ENCODE measurements around the gene ADK. TPM values are rescaled to one million over a fixed set of nuclear protein-coding genes. Genes with fewer than 3 reads are reported as not detected.
"Not testable (repeated sequence)": the region's sequence is repeated elsewhere in the genome, so short reads cannot be mapped to it uniquely, and the experiment has no call there.

The ADK gene
- total RNA-seq, 1 donor from 2014 or later = 47.4 TPM

- H3K27ac Mint-ChIP-seq = no peak overlapping the region
- no peaks in the 10 kb centered on the region for H3K4me1 Mint-ChIP-seq (ENCODE audit: low read depth)
- intact Hi-C loops (cut with micrococcal nuclease) = no loop called here
- H3K9me3 Mint-ChIP-seq = no peaks in the 10 kb centered on the region
- no peak for DNase-seq (ENCODE audit: low spot score)
- H3K36me3 Mint-ChIP-seq (ENCODE audit: low read depth) = peaks cover 6% of the 10 kb centered on the region
- no peaks in the 10 kb centered on the region for H3K27me3 Mint-ChIP-seq (ENCODE audit: insufficient read depth)
- H3K4me3 Mint-ChIP-seq = no peak overlapping the region
Observed at GRCh38 chr10:74334221-74334620, 183.2 kb downstream of the ADK start.

GRCh38 chr10:74335501-74335900, 184.5 kb downstream of the ADK start:
- Mint-ChIP-seq H3K9me3 (no peaks in the 10 kb centered on the region), H3K27ac (no peak overlapping the region), H3K4me3 (no peak overlapping the region), H3K36me3 (ENCODE audit: low read depth) (peaks cover 4% of the 10 kb centered on the region), H3K4me1 (ENCODE audit: low read depth) (no peaks in the 10 kb centered on the region), H3K27me3 (ENCODE audit: insufficient read depth) (no peaks in the 10 kb centered on the region)
- intact Hi-C loops (cut with micrococcal nuclease) = no loop called here
- no peak for DNase-seq (ENCODE audit: low spot score)

- intact Hi-C loops (cut with micrococcal nuclease) = no loop called here
- no peak overlapping the region for H3K27ac Mint-ChIP-seq
- H3K36me3 Mint-ChIP-seq (ENCODE audit: low read depth) = no peaks in the 10 kb centered on the region
Observed at GRCh38 chr10:74337330-74338016, 186.5 kb downstream of the ADK start.

GRCh38 chr10:74342991-74343390, 192.0 kb downstream of the ADK start:
- Mint-ChIP-seq H3K4me1 (ENCODE audit: low read depth) (no peaks in the 10 kb centered on the region), H3K27ac (no peak overlapping the region), H3K4me3 (no peak overlapping the region), H3K36me3 (ENCODE audit: low read depth) (peaks cover 8% of the 10 kb centered on the region), H3K9me3 (peaks cover 25% of the 10 kb centered on the region), H3K27me3 (ENCODE audit: insufficient read depth) (no peaks in the 10 kb centered on the region)
- DNase-seq (ENCODE audit: low spot score) = no peak
- intact Hi-C loops (cut with micrococcal nuclease) = no loop called here

More at GRCh38 chr10:74337330-74338016, 186.5 kb downstream of the ADK start:
- no peaks in the 10 kb centered on the region for H3K27me3 Mint-ChIP-seq (ENCODE audit: insufficient read depth)
- peaks cover under 1% of the 10 kb centered on the region for H3K9me3 Mint-ChIP-seq
- no peak overlapping the region for H3K4me3 Mint-ChIP-seq
- no peaks in the 10 kb centered on the region for H3K4me1 Mint-ChIP-seq (ENCODE audit: low read depth)
- no peak for DNase-seq (ENCODE audit: low spot score)

- H3K9me3 Mint-ChIP-seq = peaks cover 25% of the 10 kb centered on the region
- peaks cover 8% of the 10 kb centered on the region for H3K36me3 Mint-ChIP-seq (ENCODE audit: low read depth)
- no peak overlapping the region for H3K4me3 Mint-ChIP-seq
- intact Hi-C loops (cut with micrococcal nuclease) = no loop called here
- no peak overlapping the region for H3K27ac Mint-ChIP-seq
- DNase-seq (ENCODE audit: low spot score) = no peak
- no peaks in the 10 kb centered on the region for H3K4me1 Mint-ChIP-seq (ENCODE audit: low read depth)
- no peaks in the 10 kb centered on the region for H3K27me3 Mint-ChIP-seq (ENCODE audit: insufficient read depth)
Observed at GRCh38 chr10:74343804-74344203, 192.8 kb downstream of the ADK start.

- Mint-ChIP-seq H3K27me3 (ENCODE audit: insufficient read depth) (no peaks in the 10 kb centered on the region), H3K9me3 (peaks cover 25% of the 10 kb centered on the region), H3K4me1 (ENCODE audit: low read depth) (no peaks in the 10 kb centered on the region), H3K4me3 (no peak overlapping the region), H3K27ac (no peak overlapping the region), H3K36me3 (ENCODE audit: low read depth) (peaks cover 8% of the 10 kb centered on the region)
- no peak for DNase-seq (ENCODE audit: low spot score)
- intact Hi-C loops (cut with micrococcal nuclease) = no loop called here
Observed at GRCh38 chr10:74344306-74344705, 193.3 kb downstream of the ADK start.

- Mint-ChIP-seq H3K36me3 (ENCODE audit: low read depth) (peaks cover 11% of the 10 kb centered on the region), H3K27me3 (ENCODE audit: insufficient read depth) (no peaks in the 10 kb centered on the region), H3K4me3 (no peak overlapping the region), H3K4me1 (ENCODE audit: low read depth) (no peaks in the 10 kb centered on the region), H3K27ac (no peak overlapping the region), H3K9me3 (peaks cover 34% of the 10 kb centered on the region)
- DNase-seq (ENCODE audit: low spot score) = no peak
- intact Hi-C loops (cut with micrococcal nuclease) = no loop called here
Observed at GRCh38 chr10:74347522-74347921, 196.5 kb downstream of the ADK start.

- H3K9me3 Mint-ChIP-seq = peaks cover 18% of the 10 kb centered on the region
- H3K27ac Mint-ChIP-seq; H3K36me3 Mint-ChIP-seq (ENCODE audit: low read depth); DNase-seq (ENCODE audit: low spot score); H3K4me3 Mint-ChIP-seq; intact Hi-C loops (cut with micrococcal nuclease); H3K4me1 Mint-ChIP-seq (ENCODE audit: low read depth); H3K27me3 Mint-ChIP-seq (ENCODE audit: insufficient read depth): not testable (repeated sequence)
Observed at GRCh38 chr10:74353021-74353420, 202.0 kb downstream of the ADK start.

GRCh38 chr10:74361678-74362077, 210.7 kb downstream of the ADK start:
- no peak for DNase-seq (ENCODE audit: low spot score)
- Mint-ChIP-seq H3K4me3 (no peak overlapping the region), H3K36me3 (ENCODE audit: low read depth) (peaks cover 32% of the 10 kb centered on the region), H3K4me1 (ENCODE audit: low read depth) (peaks cover 18% of the 10 kb centered on the region), H3K27ac (no peak overlapping the region), H3K27me3 (ENCODE audit: insufficient read depth) (no peaks in the 10 kb centered on the region), H3K9me3 (peaks cover 33% of the 10 kb centered on the region)
- intact Hi-C loops (cut with micrococcal nuclease) = no loop called here

GRCh38 chr10:74363727-74364126, 212.7 kb downstream of the ADK start:
- H3K27ac Mint-ChIP-seq = no peak overlapping the region
- H3K36me3 Mint-ChIP-seq (ENCODE audit: low read depth) = peaks cover 29% of the 10 kb centered on the region
- H3K4me3 Mint-ChIP-seq = no peak overlapping the region
- intact Hi-C loops (cut with micrococcal nuclease) = no loop called here
- H3K27me3 Mint-ChIP-seq (ENCODE audit: insufficient read depth) = no peaks in the 10 kb centered on the region
- DNase-seq (ENCODE audit: low spot score) = no peak
- peaks cover 18% of the 10 kb centered on the region for H3K4me1 Mint-ChIP-seq (ENCODE audit: low read depth)
- H3K9me3 Mint-ChIP-seq = peaks cover 33% of the 10 kb centered on the region

GRCh38 chr10:74365109-74365508, 214.1 kb downstream of the ADK start:
- intact Hi-C loops (cut with micrococcal nuclease) = no loop called here
- H3K27ac Mint-ChIP-seq = no peak overlapping the region
- H3K4me3 Mint-ChIP-seq = no peak overlapping the region
- peaks cover 26% of the 10 kb centered on the region for H3K36me3 Mint-ChIP-seq (ENCODE audit: low read depth)
- H3K27me3 Mint-ChIP-seq (ENCODE audit: insufficient read depth) = no peaks in the 10 kb centered on the region
- H3K4me1 Mint-ChIP-seq (ENCODE audit: low read depth) = peaks cover 18% of the 10 kb centered on the region
- no peak for DNase-seq (ENCODE audit: low spot score)
- H3K9me3 Mint-ChIP-seq = peaks cover 24% of the 10 kb centered on the region

GRCh38 chr10:74371696-74372095, 220.7 kb downstream of the ADK start:
- Mint-ChIP-seq H3K36me3 (ENCODE audit: low read depth) (peaks cover 4% of the 10 kb centered on the region), H3K4me3 (no peak overlapping the region), H3K4me1 (ENCODE audit: low read depth) (no peaks in the 10 kb centered on the region), H3K27me3 (ENCODE audit: insufficient read depth) (no peaks in the 10 kb centered on the region), H3K27ac (no peak overlapping the region), H3K9me3 (no peaks in the 10 kb centered on the region)
- DNase-seq (ENCODE audit: low spot score) = no peak
- intact Hi-C loops (cut with micrococcal nuclease) = no loop called here

GRCh38 chr10:74373059-74373458, 222.0 kb downstream of the ADK start:
- DNase-seq (ENCODE audit: low spot score) = no peak
- Mint-ChIP-seq H3K27me3 (ENCODE audit: insufficient read depth) (no peaks in the 10 kb centered on the region), H3K4me3 (no peak overlapping the region), H3K4me1 (ENCODE audit: low read depth) (no peaks in the 10 kb centered on the region), H3K36me3 (ENCODE audit: low read depth) (peaks cover 6% of the 10 kb centered on the region), H3K9me3 (no peaks in the 10 kb centered on the region), H3K27ac (no peak overlapping the region)
- intact Hi-C loops (cut with micrococcal nuclease) = no loop called here

GRCh38 chr10:74377476-74377875, 226.5 kb downstream of the ADK start:
- Mint-ChIP-seq H3K27ac (no peak overlapping the region), H3K4me3 (no peak overlapping the region), H3K4me1 (ENCODE audit: low read depth) (peaks cover 6% of the 10 kb centered on the region), H3K27me3 (ENCODE audit: insufficient read depth) (no peaks in the 10 kb centered on the region), H3K9me3 (peaks cover 5% of the 10 kb centered on the region), H3K36me3 (ENCODE audit: low read depth) (peaks cover 9% of the 10 kb centered on the region)
- intact Hi-C loops (cut with micrococcal nuclease) = no loop called here
- no peak for DNase-seq (ENCODE audit: low spot score)

Data from activated T-helper 1 cell treated with anti-CD3 and anti-CD28 coated beads, Interleukin-12 subunit alpha, Interleukin-12 subunit beta, Interleukin-2, Interleukin-4 antibody, amounts not matched to agents 30 ng/mL and 10 ng/mL and 1 ng/mL, durations not matched to agents 14 hours and 24 hours and 36 hours (primary cell).